SK-N-MC (cell line): Measurements from ENCODE around the gene P2RY14.

ENCODE experiments used
- EZH2 ChIP-seq: fragments of 200-600 bp; sonication (generic); IDR thresholded peaks from one replicate; pipeline ENCODE4 v1.6.1; 2017; ENCODE audit warnings: antibody characterized with exemption
- FOXP2 ChIP-seq: optimal IDR thresholded peaks from 2 replicates; pipeline ENCODE3; 2011; ENCODE audit warnings: mild to moderate bottlenecking, moderate library complexity; ENCODE audit not compliant: insufficient read depth; ENCODE audit errors: extremely low read length, control extremely low read depth
- POLR2AphosphoS5 ChIP-seq: IDR thresholded peaks from 2 replicates; pipeline ENCODE4 v1.6.1; 2012; ENCODE audit warnings: mild to moderate bottlenecking, low read depth, low read length, borderline replicate concordance

DNA sequence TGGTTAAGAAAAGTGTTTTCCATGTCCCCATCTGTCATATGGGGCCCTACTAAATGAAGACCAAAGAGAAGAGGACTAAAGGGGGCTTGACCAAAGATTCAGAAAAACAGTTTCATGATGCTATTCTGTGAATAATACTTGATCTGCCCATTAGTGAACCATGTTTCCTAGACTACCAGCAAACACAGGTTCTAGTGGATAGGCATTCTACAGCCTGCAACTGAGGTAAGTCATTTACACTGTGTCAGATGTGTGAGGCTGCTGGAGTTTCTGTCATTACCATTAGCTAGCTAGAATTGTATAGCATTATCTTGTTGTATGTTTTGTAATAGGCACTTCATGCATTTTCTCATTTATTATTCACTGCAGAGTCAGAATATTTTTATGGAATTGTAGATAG lies 81.9 kb downstream of the P2RY14 start:
- no peak for TF ChIP-seq POLR2AphosphoS5
- no peak for TF ChIP-seq EZH2
- TF ChIP-seq FOXP2: no peak
